RWPE2 (cell line): ENCODE data around the gene GNPAT.

ENCODE experiments used
- ATAC-seq: fragments of 200-7000 bp; cut with Tn5 transposase; 3 replicates; pipeline ENCODE4 v1.9.1; 2021; ENCODE audit warnings: low read depth
- DNase-seq: peaks from one replicate; pipeline ENCODE4 v3.0.0-alpha.2; 2020; ENCODE audit warnings: low spot score
- H3K27ac ChIP-seq: fragments of 450-650 bp; 2 replicates; pipeline ENCODE4 v1.5.1; 2017; ENCODE audit warnings: mild to moderate bottlenecking; ENCODE audit not compliant: poor library complexity, severe bottlenecking
- H3K27me3 ChIP-seq: fragments of 250-450 bp; sonication (Bioruptor Pico); 2 replicates; pipeline ENCODE4 v1.5.1; 2021; ENCODE audit warnings: mild to moderate bottlenecking, moderate library complexity; ENCODE audit not compliant: insufficient read depth, poor library complexity, severe bottlenecking
- H3K36me3 ChIP-seq: fragments of 250-450 bp; sonication (Bioruptor Pico); 2 replicates; pipeline ENCODE4 v1.5.1; 2020; ENCODE audit warnings: low read depth, mild to moderate bottlenecking, moderate library complexity
- H3K4me1 ChIP-seq: fragments of 250-450 bp; sonication (Bioruptor Pico); 2 replicates; pipeline ENCODE4 v1.5.1; 2021; ENCODE audit warnings: mild to moderate bottlenecking, moderate library complexity; ENCODE audit not compliant: insufficient read depth, poor library complexity, severe bottlenecking
- H3K4me3 ChIP-seq: fragments of 250-450 bp; sonication (Bioruptor Pico); 2 replicates; pipeline ENCODE4 v1.5.1; 2021; ENCODE audit warnings: mild to moderate bottlenecking, moderate library complexity; ENCODE audit not compliant: severe bottlenecking
- H3K9me3 ChIP-seq: fragments of 250-450 bp; sonication (Bioruptor Pico); 2 replicates; pipeline ENCODE4 v1.5.1; 2021; ENCODE audit warnings: mild to moderate bottlenecking, moderate library complexity; ENCODE audit not compliant: severe bottlenecking
- CTCF ChIP-seq: fragments of 450-650 bp; IDR thresholded peaks from one replicate; pipeline ENCODE4 v1.5.1; 2017; ENCODE audit warnings: mild to moderate bottlenecking, moderate library complexity; ENCODE audit not compliant: poor library complexity, severe bottlenecking

Gene GNPAT

GRCh38 chr1:231234506-231234905 lies 6.5 kb upstream of the GNPAT start:
- no peak for TF ChIP-seq CTCF
- Histone ChIP-seq H3K4me1 (no peaks in the 10 kb centered on the region), H3K4me3 (no peak overlapping the region), H3K36me3 (peaks cover 14% of the 10 kb centered on the region; the same call in 1 of the 2 replicates), H3K27ac (no peak overlapping the region), H3K9me3 (no peaks in the 10 kb centered on the region), H3K27me3 (no peaks in the 10 kb centered on the region)
- DNase-seq, result no peak
- no peak for ATAC-seq

GRCh38 chr1:231235526-231236207 lies 5.3 kb upstream of the GNPAT start:
- DNase-seq, result no peak
- TF ChIP-seq CTCF, result no peak
- no peaks in the 10 kb centered on the region for H3K9me3 ChIP-seq
- no peaks in the 10 kb centered on the region for H3K4me1 ChIP-seq
- H3K27ac ChIP-seq, result no peak overlapping the region
- no peak overlapping the region for H3K4me3 ChIP-seq
- no peak for ATAC-seq
- peaks cover 14% of the 10 kb centered on the region; the same call in 1 of the 2 replicates for H3K36me3 ChIP-seq
- no peaks in the 10 kb centered on the region for H3K27me3 ChIP-seq

- peaks cover 14% of the 10 kb centered on the region; the same call in 1 of the 2 replicates for H3K36me3 ChIP-seq
- DNase-seq (no peak), ATAC-seq (no peak)
- no peak overlapping the region for H3K4me3 ChIP-seq
- no peaks in the 10 kb centered on the region for H3K27me3 ChIP-seq
- no peak for TF ChIP-seq CTCF
- H3K9me3 ChIP-seq, result no peaks in the 10 kb centered on the region
- H3K27ac ChIP-seq, result no peak overlapping the region
- no peaks in the 10 kb centered on the region for H3K4me1 ChIP-seq
These were observed 4.8 kb upstream of the GNPAT start for GRCh38 chr1:231236208-231236591.

- H3K27me3 ChIP-seq, result no peaks in the 10 kb centered on the region
- H3K36me3 ChIP-seq, result peaks cover 14% of the 10 kb centered on the region; the same call in 1 of the 2 replicates
- H3K27ac ChIP-seq, result no peak overlapping the region
- H3K4me1 ChIP-seq, result no peaks in the 10 kb centered on the region
- ATAC-seq (no peak), DNase-seq (no peak)
- no peak for TF ChIP-seq CTCF
- H3K9me3 ChIP-seq, result no peaks in the 10 kb centered on the region
- H3K4me3 ChIP-seq, result no peak overlapping the region
These were observed 4.1 kb upstream of the GNPAT start for GRCh38 chr1:231236938-231237337.

GRCh38 chr1:231238298-231238697 lies 2.7 kb upstream of the GNPAT start:
- peaks cover 5% of the 10 kb centered on the region for H3K4me1 ChIP-seq
- ATAC-seq (no peak), DNase-seq (no peak)
- H3K36me3 ChIP-seq, result peaks cover 11% of the 10 kb centered on the region; the same call in 1 of the 2 replicates
- no peaks in the 10 kb centered on the region for H3K27me3 ChIP-seq
- H3K27ac ChIP-seq, result no peak overlapping the region
- no peak for TF ChIP-seq CTCF
- H3K4me3 ChIP-seq, result no peak overlapping the region
- no peaks in the 10 kb centered on the region for H3K9me3 ChIP-seq
